Measurements from ENCODE around the gene LRRC43. TPM values are rescaled to one million over a fixed set of nuclear protein-coding genes. Genes with fewer than 3 reads are reported as not detected.
"Not testable (repeated sequence)": the region's sequence is repeated elsewhere in the genome, so short reads cannot be mapped to it uniquely, and the experiment has no call there.

Gene LRRC43
- total and polyA plus RNA-seq, 2 of the 4 experiments (the other 2 are of a cell fraction) = 0.26 to 0.36 TPM

DNA sequence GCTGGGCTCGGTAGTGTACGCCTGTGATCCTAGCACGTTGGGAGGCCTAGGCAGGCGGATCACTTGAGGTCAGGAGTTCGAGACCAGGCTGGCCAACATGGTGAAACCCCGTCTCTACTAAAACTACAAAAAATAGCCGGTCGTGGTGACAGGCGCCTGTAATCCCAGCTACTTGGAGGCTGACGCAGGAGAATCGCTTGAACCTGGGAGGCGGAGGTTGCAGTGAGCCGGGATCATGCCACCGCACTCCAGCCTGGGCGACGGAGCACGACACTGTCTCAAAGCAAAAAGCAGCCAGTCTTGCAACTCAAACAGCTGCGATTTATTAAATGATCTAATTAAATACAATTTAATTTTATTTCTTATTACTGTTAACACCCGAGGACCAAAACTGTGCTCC is 19.9 kb downstream of the LRRC43 start:
- H3K4me3 ChIP-seq (ENCODE audit: insufficient read depth, low read depth, low read length) = peak overlapping the region; percentile 51
- in situ Hi-C loops (cut with MboI; ENCODE audit: low sequenced_read_pairs); H3K9ac ChIP-seq (ENCODE audit: low read depth, low read length); H2BK20ac ChIP-seq (ENCODE audit: low read depth, low read length); H3K4me1 ChIP-seq (ENCODE audit: control insufficient read depth, insufficient read depth, low read length); H2AK5ac ChIP-seq (ENCODE audit: low read depth, low read length); H3K79me1 ChIP-seq (ENCODE audit: low read depth in 1 of 2, low read length in 2 of 2); H3K9me1 ChIP-seq (ENCODE audit: insufficient read depth, low read length); H3K23ac ChIP-seq (ENCODE audit: low read depth, low read length); CTCF ChIA-PET; H3K27ac ChIP-seq (ENCODE audit: insufficient read depth, low read length); H4K5ac ChIP-seq (ENCODE audit: low read depth, low read length); BruUV-seq (replicated peaks); POLR2A ChIA-PET (ENCODE audit: unreplicated experiment); DNase-seq; H2BK5ac ChIP-seq (ENCODE audit: low read depth, low read length, poor library complexity, severe bottlenecking); H2BK15ac ChIP-seq (ENCODE audit: low read depth, low read length); H3K9me3 ChIP-seq (ENCODE audit: control insufficient read depth, insufficient read depth, low read length); ATAC-seq (ENCODE audit: low read depth); dilution Hi-C loops (cut with HindIII; ENCODE audit: low sequenced_read_pairs, unreplicated experiment); H3K4ac ChIP-seq (ENCODE audit: low read depth, low read length); H4K91ac ChIP-seq (ENCODE audit: insufficient read depth, low read depth, low read length); intact Hi-C loops (cut with micrococcal nuclease); H3K18ac ChIP-seq (ENCODE audit: low read depth, low read length): not testable (repeated sequence)
- peak overlapping the region; percentile 92 for H2AFZ ChIP-seq (replicated peaks; ENCODE audit: low read length, poor library complexity)
- WGBS, 2 experiments (ENCODE audit: extremely low coverage in 2 of 2, insufficient read length in 1 of 2) = 70% methylated on average over 9 of the region's 19 CpGs; no CpG with 5 or more reads in 1 of the 2 experiments
- 0 out of 2 replicates have a peak overlapping the region, but pooled peaks have one; percentile 19 for H3K56ac ChIP-seq (ENCODE audit: extremely low read depth, insufficient read depth, low read length)
- H3K27me3 ChIP-seq (ENCODE audit: control insufficient read depth, insufficient read depth, low read length) = peaks cover 22% of the 10 kb centered on the region
- H3K36me3 ChIP-seq (ENCODE audit: control insufficient read depth, insufficient read depth, low read length) = peaks cover 13% of the 10 kb centered on the region
- H2AK9ac ChIP-seq (replicated peaks; ENCODE audit: low read depth, low read length, poor library complexity) = peak overlapping the region; percentile 82
- peak overlapping the region; percentile 78 for H3K4me2 ChIP-seq (ENCODE audit: low read depth, low read length)
- H2BK120ac ChIP-seq (ENCODE audit: low read depth, low read length) = peak overlapping the region; percentile 40; the same call in 1 of the 2 replicates
- H3K14ac ChIP-seq (replicated peaks; ENCODE audit: low read depth, low read length) = peak overlapping the region; percentile 87; the same call in 1 of the 2 replicates
- peaks cover 18% of the 10 kb centered on the region for H4K20me1 ChIP-seq (ENCODE audit: insufficient read depth, low read length)
- peak overlapping the region in 1 of 2 experiments; percentile 92; a peak in 1 of 4 replicates for H4K8ac ChIP-seq (ENCODE audit: low read depth in 2 of 2, low read length in 2 of 2)

Data from IMR-90 (cell line).